ENCODE data around the gene NRBF2.
"Not testable (repeated sequence)": the region's sequence is repeated elsewhere in the genome, so short reads cannot be mapped to it uniquely, and the experiment has no call there.

NRBF2 gene

GRCh38 chr10:63120554-63120953 is 12.6 kb upstream of the NRBF2 start:
- DNase-seq = no peak

- DNase-seq = peak; percentile 30
Observed at GRCh38 chr10:63123727-63124362, 9.3 kb upstream of the NRBF2 start.

GRCh38 chr10:63125459-63125858 is 7.7 kb upstream of the NRBF2 start:
- DNase-seq = no peak

GRCh38 chr10:63128443-63128842 is 4.7 kb upstream of the NRBF2 start:
- DNase-seq = no peak

GRCh38 chr10:63129888-63130287 is 3.2 kb upstream of the NRBF2 start:
- DNase-seq = no peak

- no peak for DNase-seq
Observed at GRCh38 chr10:63132651-63133055, 475 bp upstream of the NRBF2 start.

GRCh38 chr10:63133821-63134557 is 861 bp downstream of the NRBF2 start:
- DNase-seq = no peak

GRCh38 chr10:63137306-63137705 is 4.2 kb downstream of the NRBF2 start:
- DNase-seq = no peak

GRCh38 chr10:63140077-63140476 is 6.9 kb downstream of the NRBF2 start:
- DNase-seq = no peak

- DNase-seq = no peak
Observed at GRCh38 chr10:63142136-63142535, 9.0 kb downstream of the NRBF2 start.

GRCh38 chr10:63143987-63144386 is 10.9 kb downstream of the NRBF2 start:
- no peak for DNase-seq

- DNase-seq = no peak
Observed at GRCh38 chr10:63145782-63146181, 12.7 kb downstream of the NRBF2 start.

GRCh38 chr10:63146503-63146902 is 13.4 kb downstream of the NRBF2 start:
- DNase-seq = no peak

GRCh38 chr10:63150745-63151144 is 17.6 kb downstream of the NRBF2 start:
- no peak for DNase-seq

GRCh38 chr10:63153868-63154545 is 20.9 kb downstream of the NRBF2 start:
- not testable (repeated sequence) for DNase-seq

GRCh38 chr10:63154546-63155387 is 21.6 kb downstream of the NRBF2 start:
- no peak for DNase-seq

GRCh38 chr10:63155388-63156020 is 22.4 kb downstream of the NRBF2 start:
- DNase-seq = no peak

GRCh38 chr10:63156236-63156635 is 23.1 kb downstream of the NRBF2 start:
- no peak for DNase-seq

- peak; percentile 71 for DNase-seq
Observed at GRCh38 chr10:63157845-63158624, 24.9 kb downstream of the NRBF2 start.

- no peak for DNase-seq
Observed at GRCh38 chr10:63161592-63161991, 28.5 kb downstream of the NRBF2 start.

- no peak for DNase-seq
Observed at GRCh38 chr10:63164166-63164623, 31.1 kb downstream of the NRBF2 start.

- no peak for DNase-seq
Observed at GRCh38 chr10:63165249-63165648, 32.1 kb downstream of the NRBF2 start.
